ENCODE data around the gene ZYX. TPM values are rescaled to one million over a fixed set of nuclear protein-coding genes. Genes with fewer than 3 reads are reported as not detected.

The ZYX gene
- polyA plus RNA-seq, 1 donor (not counting 4 experiments of a cell fraction or from before 2014, with no cell fraction given), result 17.6 TPM

DNA sequence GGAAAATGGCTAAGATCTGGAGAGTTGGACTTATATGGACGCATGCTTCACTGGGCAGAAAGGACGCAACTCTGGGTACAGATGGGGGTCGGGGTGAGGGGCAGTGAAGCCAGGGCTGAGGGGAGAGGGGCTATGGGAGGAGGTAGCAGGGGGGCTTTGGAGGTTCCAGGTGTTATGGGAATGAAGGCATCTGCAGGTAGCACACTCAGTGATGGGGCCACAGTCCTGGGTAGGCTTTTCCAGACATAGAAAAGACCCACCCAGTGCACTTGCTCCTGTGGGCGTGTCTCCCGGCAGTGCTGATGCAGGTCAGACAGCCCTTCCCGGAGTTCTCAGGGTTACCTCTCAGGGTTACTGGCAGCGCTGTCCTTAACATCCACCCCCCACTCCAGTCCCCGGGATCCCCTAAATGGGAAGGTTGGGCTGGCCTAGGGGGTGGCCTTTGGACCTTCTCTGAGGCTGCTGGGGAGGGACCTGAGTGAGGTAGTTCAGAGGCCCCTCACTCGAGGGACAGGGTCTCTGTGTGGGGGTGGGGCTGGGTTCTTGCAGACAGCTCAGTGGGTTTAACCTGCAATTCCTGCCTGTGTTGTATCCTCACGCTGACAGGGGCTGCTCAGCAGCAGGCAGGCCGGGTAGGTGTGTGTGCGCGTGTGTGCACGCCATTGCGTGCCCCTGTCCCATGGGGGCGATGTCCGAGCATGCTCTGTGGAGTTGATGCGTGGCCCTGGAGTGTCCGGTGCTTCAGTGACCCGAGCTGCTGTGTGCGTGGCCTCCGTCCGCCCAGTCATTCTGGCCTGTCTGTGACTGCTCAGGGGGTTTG lies 6.2 kb downstream of the ZYX start:
- TF ChIP-seq, protein P1, sequence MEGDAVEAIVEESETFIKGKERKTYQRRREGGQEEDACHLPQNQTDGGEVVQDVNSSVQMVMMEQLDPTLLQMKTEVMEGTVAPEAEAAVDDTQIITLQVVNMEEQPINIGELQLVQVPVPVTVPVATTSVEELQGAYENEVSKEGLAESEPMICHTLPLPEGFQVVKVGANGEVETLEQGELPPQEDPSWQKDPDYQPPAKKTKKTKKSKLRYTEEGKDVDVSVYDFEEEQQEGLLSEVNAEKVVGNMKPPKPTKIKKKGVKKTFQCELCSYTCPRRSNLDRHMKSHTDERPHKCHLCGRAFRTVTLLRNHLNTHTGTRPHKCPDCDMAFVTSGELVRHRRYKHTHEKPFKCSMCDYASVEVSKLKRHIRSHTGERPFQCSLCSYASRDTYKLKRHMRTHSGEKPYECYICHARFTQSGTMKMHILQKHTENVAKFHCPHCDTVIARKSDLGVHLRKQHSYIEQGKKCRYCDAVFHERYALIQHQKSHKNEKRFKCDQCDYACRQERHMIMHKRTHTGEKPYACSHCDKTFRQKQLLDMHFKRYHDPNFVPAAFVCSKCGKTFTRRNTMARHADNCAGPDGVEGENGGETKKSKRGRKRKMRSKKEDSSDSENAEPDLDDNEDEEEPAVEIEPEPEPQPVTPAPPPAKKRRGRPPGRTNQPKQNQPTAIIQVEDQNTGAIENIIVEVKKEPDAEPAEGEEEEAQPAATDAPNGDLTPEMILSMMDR (optimal IDR thresholded peaks at IDR 0.05 in 1 of 3, IDR thresholded peaks at IDR 0.05 in 1 of 3, conservative IDR thresholded peaks at IDR 0.05 in 1 of 3; ENCODE audit: extremely low read depth in 1 of 3, insufficient read depth in 2 of 3, low read length in 3 of 3), result no peak
- Histone ChIP-seq H3K79me2 (ENCODE audit: control insufficient read depth, insufficient read depth, low read length) (peaks cover 48% of the 10 kb centered on the region), H3K27me3 (ENCODE audit: control insufficient read depth, extremely low read depth, insufficient read depth, low read length) (no peaks in the 10 kb centered on the region), H2AFZ (ENCODE audit: control insufficient read depth, low read length) (no peak overlapping the region), H3K4me3 (ENCODE audit: control insufficient read depth in 2 of 3, extremely low read depth in 1 of 3, insufficient read depth in 2 of 3, low read depth in 1 of 3, low read length in 3 of 3) (no peak overlapping the region), H4K20me1 (ENCODE audit: control insufficient read depth, extremely low read depth, insufficient read depth, low read length) (peaks cover 44% of the 10 kb centered on the region), H3K9ac (ENCODE audit: control insufficient read depth, extremely low read depth, insufficient read depth, low read length) (no peak overlapping the region), H3K9me3 (ENCODE audit: control insufficient read depth, low read depth, low read length) (no peaks in the 10 kb centered on the region), H3K9me1 (ENCODE audit: control insufficient read depth, extremely low read depth, insufficient read depth, low read length) (peaks cover 6% of the 10 kb centered on the region), H3K36me3 (ENCODE audit: control insufficient read depth in 2 of 2, extremely low read depth in 1 of 2, insufficient read depth in 2 of 2, low read length in 2 of 2) (peaks cover 52 to 67% of the 10 kb centered on the region in 2 experiments), H3K27ac (ENCODE audit: control insufficient read depth, insufficient read depth, low read length) (no peak overlapping the region), H3K4me1 (ENCODE audit: control insufficient read depth, extremely low read depth, insufficient read depth, low read length) (peaks cover 30% of the 10 kb centered on the region), H3K4me2 (ENCODE audit: control insufficient read depth, extremely low read depth, insufficient read depth, low read depth, low read length) (no peak overlapping the region)
- no peak for DNase-seq (ENCODE audit: low read depth, low spot score)
- dilution Hi-C loops (cut with MboI; ENCODE audit: extremely low pct_ligation_motif_present, low sequenced_read_pairs), result no loop called here
- no peak for FAIRE-seq

DNA sequence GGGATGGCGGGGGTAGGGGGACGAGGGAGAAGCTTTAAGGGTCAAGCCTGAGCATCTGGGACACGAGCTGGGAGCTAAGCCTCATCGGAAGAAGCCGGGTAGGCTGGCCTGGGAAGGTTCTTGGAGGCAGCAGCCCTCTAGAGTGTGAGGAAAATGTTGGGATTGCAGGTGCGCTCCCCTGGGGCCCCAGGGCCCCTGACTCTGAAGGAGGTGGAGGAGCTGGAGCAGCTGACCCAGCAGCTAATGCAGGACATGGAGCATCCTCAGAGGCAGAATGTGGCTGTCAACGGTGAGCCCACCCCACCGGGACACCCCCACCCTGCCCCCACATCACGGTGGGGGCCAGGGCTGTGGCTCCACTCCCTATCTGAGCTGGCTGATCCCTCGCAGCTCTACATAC lies 6.9 kb downstream of the ZYX start:
- dilution Hi-C loops (cut with MboI; ENCODE audit: extremely low pct_ligation_motif_present, low sequenced_read_pairs), result no loop called here

More for the DNA sequence above, 6.9 kb downstream of the ZYX start:
- peaks cover 24% of the 10 kb centered on the region for H3K4me1 ChIP-seq (ENCODE audit: control insufficient read depth, extremely low read depth, insufficient read depth, low read length)
- TF ChIP-seq, protein P1 (optimal IDR thresholded peaks at IDR 0.05 in 1 of 3, IDR thresholded peaks at IDR 0.05 in 1 of 3, conservative IDR thresholded peaks at IDR 0.05 in 1 of 3; ENCODE audit: extremely low read depth in 1 of 3, insufficient read depth in 2 of 3, low read length in 3 of 3), result no peak
- TF ChIP-seq EZH2 (IDR thresholded peaks at IDR 0.05; ENCODE audit: low read length), result no peak
- H3K27me3 ChIP-seq (ENCODE audit: control insufficient read depth, extremely low read depth, insufficient read depth, low read length), result no peaks in the 10 kb centered on the region
- no peak overlapping the region for H3K4me3 ChIP-seq (ENCODE audit: control insufficient read depth in 2 of 3, extremely low read depth in 1 of 3, insufficient read depth in 2 of 3, low read depth in 1 of 3, low read length in 3 of 3)
- no peak overlapping the region for H2AFZ ChIP-seq (ENCODE audit: control insufficient read depth, low read length)
- DNase-seq (ENCODE audit: low read depth, low spot score), result no peak
- no peak overlapping the region for H3K4me2 ChIP-seq (ENCODE audit: control insufficient read depth, extremely low read depth, insufficient read depth, low read depth, low read length)
- no peaks in the 10 kb centered on the region for H3K9me3 ChIP-seq (ENCODE audit: control insufficient read depth, low read depth, low read length)
- peaks cover 6% of the 10 kb centered on the region for H3K9me1 ChIP-seq (ENCODE audit: control insufficient read depth, extremely low read depth, insufficient read depth, low read length)
- no peak for FAIRE-seq
- peaks cover 41% of the 10 kb centered on the region for H3K79me2 ChIP-seq (ENCODE audit: control insufficient read depth, insufficient read depth, low read length)
- peaks cover 52 to 67% of the 10 kb centered on the region in 2 experiments for H3K36me3 ChIP-seq (ENCODE audit: control insufficient read depth in 2 of 2, extremely low read depth in 1 of 2, insufficient read depth in 2 of 2, low read length in 2 of 2)
- H4K20me1 ChIP-seq (ENCODE audit: control insufficient read depth, extremely low read depth, insufficient read depth, low read length), result peaks cover 44% of the 10 kb centered on the region
- no peak overlapping the region for H3K9ac ChIP-seq (ENCODE audit: control insufficient read depth, extremely low read depth, insufficient read depth, low read length)
- no peak overlapping the region for H3K27ac ChIP-seq (ENCODE audit: control insufficient read depth, insufficient read depth, low read length)
